Measurements from ENCODE around the gene ASIC2.

Gene ASIC2

DNA sequence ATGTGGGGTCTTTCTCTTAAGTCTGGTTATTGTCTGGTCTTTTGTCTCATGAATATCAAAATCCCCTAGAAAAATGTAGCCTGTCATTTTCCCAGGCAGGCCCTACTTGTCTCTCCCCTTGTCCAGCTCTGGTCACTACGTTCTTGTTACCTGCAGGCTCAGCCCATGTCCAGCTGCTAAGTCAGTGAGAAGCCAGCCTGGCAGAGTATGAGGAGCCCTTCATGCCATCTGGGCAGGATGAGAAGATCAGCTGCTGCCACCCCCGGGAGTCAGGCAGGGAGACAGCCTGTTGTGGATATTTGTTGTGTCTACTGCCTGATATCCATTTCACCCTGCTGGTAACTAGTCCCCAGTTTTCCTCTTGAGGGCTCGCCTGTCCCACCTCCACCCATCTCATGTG is 88.9 kb downstream of the ASIC2 start:
- H3K27me3 ChIP-seq (ENCODE audit: control insufficient read depth, insufficient read depth, low read length) = peaks cover 24% of the 10 kb centered on the region
- no peaks in the 10 kb centered on the region for H3K9me3 ChIP-seq (ENCODE audit: control insufficient read depth, insufficient read depth, low read depth, low read length)
- no peaks in the 10 kb centered on the region for H3K36me3 ChIP-seq (ENCODE audit: control insufficient read depth, insufficient read depth, low read length)
- no peaks in the 10 kb centered on the region for H3K4me1 ChIP-seq (ENCODE audit: control insufficient read depth, insufficient read depth, low read length)
- H3K27ac ChIP-seq (ENCODE audit: low read depth, low read length) = no peak overlapping the region
- H3K9ac ChIP-seq (ENCODE audit: low read length) = no peak overlapping the region
- H3K4me3 ChIP-seq (ENCODE audit: low read depth, low read length) = no peak overlapping the region

DNA sequence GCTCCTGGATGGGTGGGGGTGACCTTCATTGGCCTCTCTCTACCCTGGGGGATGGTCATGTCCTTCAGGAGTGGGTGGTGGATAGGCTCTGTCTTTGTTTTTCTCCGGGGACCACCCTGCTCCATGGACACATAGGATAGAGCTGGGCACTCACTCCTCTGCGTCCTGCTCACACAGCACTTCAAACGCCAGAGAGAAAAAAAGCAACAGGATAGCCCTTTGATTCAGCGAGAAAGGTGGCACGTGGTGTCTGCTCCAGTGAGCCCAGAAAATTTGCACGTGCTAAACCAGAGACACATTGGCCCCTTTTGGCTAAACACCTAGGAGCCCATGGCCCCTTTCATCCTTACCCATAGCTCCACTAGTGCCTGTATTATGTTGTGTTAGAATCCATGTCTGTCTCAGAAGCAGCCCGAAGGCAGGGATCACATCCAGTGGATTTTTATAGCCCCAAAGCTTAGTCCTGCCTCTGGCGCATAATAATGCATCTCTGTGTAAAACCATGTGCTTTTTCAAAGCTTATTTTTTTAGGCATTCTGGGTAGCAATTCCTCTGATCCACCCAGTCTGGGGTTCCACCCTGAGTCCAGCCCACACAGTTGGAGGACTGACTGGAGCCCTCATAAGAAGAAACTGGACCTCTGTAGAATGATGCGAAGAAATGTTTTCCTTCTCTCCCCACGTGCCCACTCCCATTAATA is 90.1 kb downstream of the ASIC2 start:
- Histone ChIP-seq H3K4me3 (ENCODE audit: low read depth, low read length) (no peak overlapping the region), H3K9me3 (ENCODE audit: control insufficient read depth, insufficient read depth, low read depth, low read length) (no peaks in the 10 kb centered on the region), H3K4me1 (ENCODE audit: control insufficient read depth, insufficient read depth, low read length) (no peaks in the 10 kb centered on the region), H3K36me3 (ENCODE audit: control insufficient read depth, insufficient read depth, low read length) (no peaks in the 10 kb centered on the region), H3K27me3 (ENCODE audit: control insufficient read depth, insufficient read depth, low read length) (peaks cover 32% of the 10 kb centered on the region), H3K9ac (ENCODE audit: low read length) (no peak overlapping the region), H3K27ac (ENCODE audit: low read depth, low read length) (no peak overlapping the region)

DNA sequence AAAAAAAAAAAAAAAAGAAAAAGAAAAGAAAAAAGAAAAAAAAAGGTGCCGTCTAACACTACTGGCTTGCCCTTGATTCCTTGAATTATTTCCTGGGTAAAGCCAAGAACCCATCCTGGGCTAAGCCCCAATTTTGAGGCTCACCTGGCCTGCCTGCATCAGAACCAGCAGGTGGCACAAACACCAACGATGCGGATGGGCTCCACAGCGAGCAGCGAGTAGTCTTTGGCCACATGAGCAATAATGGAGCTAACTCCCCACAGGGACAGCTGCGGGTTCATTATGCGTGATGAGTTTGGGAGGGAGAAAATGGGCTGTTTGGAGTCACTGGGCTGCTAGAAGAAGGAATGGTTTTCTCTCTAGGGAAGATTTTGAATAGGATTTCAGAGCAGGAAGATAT is 91.1 kb downstream of the ASIC2 start:
- no peaks in the 10 kb centered on the region for H3K9me3 ChIP-seq (ENCODE audit: control insufficient read depth, insufficient read depth, low read depth, low read length)
- H3K9ac ChIP-seq (ENCODE audit: low read length) = no peak overlapping the region
- no peaks in the 10 kb centered on the region for H3K36me3 ChIP-seq (ENCODE audit: control insufficient read depth, insufficient read depth, low read length)
- H3K27ac ChIP-seq (ENCODE audit: low read depth, low read length) = no peak overlapping the region
- H3K4me3 ChIP-seq (ENCODE audit: low read depth, low read length) = no peak overlapping the region
- H3K4me1 ChIP-seq (ENCODE audit: control insufficient read depth, insufficient read depth, low read length) = no peaks in the 10 kb centered on the region
- H3K27me3 ChIP-seq (ENCODE audit: control insufficient read depth, insufficient read depth, low read length) = peaks cover 40% of the 10 kb centered on the region

DNA sequence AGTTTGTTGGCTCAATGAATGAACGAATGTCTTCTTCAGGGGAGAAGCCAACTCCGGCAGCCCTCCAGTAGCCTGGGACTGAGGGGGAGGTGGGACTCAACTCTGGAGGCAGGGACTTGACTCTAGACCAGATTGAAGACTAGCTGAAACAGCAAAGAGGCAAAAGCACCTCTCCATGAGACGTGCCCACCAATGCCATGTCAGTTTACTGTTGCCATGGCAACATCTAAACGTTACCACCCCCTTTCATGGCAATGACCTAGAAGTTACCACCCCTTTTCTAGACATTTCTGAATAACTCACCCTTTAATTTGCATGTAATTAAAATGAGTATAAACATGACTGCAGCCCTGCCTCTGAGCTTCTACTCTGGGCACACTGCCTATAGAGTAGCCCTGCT is 91.8 kb downstream of the ASIC2 start:
- Histone ChIP-seq H3K4me1 (ENCODE audit: control insufficient read depth, insufficient read depth, low read length) (no peaks in the 10 kb centered on the region), H3K27ac (ENCODE audit: low read depth, low read length) (no peak overlapping the region), H3K9ac (ENCODE audit: low read length) (no peak overlapping the region), H3K27me3 (ENCODE audit: control insufficient read depth, insufficient read depth, low read length) (peaks cover 47% of the 10 kb centered on the region), H3K36me3 (ENCODE audit: control insufficient read depth, insufficient read depth, low read length) (no peaks in the 10 kb centered on the region), H3K9me3 (ENCODE audit: control insufficient read depth, insufficient read depth, low read depth, low read length) (no peaks in the 10 kb centered on the region), H3K4me3 (ENCODE audit: low read depth, low read length) (no peak overlapping the region)

DNA sequence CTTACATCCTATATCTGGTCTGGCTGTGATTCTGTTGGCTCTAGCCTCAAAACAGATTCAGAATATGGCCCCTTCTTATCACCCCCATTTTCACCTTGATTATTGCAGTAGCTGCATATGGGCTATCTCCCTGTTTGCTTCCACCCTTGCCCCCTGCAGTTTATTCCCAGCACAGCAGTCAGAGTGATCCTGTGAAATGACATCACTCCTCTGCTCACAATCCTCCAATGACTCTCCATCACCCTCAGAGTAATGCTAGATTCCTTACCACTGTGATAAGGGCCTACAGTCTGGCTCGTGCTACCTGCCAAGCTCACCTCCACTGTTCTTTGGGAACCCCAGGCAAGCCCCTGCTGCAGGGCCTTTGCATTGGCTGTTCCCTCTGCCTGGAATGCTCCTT is 92.5 kb downstream of the ASIC2 start:
- Histone ChIP-seq H3K27ac (ENCODE audit: low read depth, low read length) (no peak overlapping the region), H3K9ac (ENCODE audit: low read length) (no peak overlapping the region), H3K9me3 (ENCODE audit: control insufficient read depth, insufficient read depth, low read depth, low read length) (no peaks in the 10 kb centered on the region), H3K27me3 (ENCODE audit: control insufficient read depth, insufficient read depth, low read length) (peaks cover 54% of the 10 kb centered on the region), H3K36me3 (ENCODE audit: control insufficient read depth, insufficient read depth, low read length) (no peaks in the 10 kb centered on the region), H3K4me1 (ENCODE audit: control insufficient read depth, insufficient read depth, low read length) (no peaks in the 10 kb centered on the region), H3K4me3 (ENCODE audit: low read depth, low read length) (no peak overlapping the region)

DNA sequence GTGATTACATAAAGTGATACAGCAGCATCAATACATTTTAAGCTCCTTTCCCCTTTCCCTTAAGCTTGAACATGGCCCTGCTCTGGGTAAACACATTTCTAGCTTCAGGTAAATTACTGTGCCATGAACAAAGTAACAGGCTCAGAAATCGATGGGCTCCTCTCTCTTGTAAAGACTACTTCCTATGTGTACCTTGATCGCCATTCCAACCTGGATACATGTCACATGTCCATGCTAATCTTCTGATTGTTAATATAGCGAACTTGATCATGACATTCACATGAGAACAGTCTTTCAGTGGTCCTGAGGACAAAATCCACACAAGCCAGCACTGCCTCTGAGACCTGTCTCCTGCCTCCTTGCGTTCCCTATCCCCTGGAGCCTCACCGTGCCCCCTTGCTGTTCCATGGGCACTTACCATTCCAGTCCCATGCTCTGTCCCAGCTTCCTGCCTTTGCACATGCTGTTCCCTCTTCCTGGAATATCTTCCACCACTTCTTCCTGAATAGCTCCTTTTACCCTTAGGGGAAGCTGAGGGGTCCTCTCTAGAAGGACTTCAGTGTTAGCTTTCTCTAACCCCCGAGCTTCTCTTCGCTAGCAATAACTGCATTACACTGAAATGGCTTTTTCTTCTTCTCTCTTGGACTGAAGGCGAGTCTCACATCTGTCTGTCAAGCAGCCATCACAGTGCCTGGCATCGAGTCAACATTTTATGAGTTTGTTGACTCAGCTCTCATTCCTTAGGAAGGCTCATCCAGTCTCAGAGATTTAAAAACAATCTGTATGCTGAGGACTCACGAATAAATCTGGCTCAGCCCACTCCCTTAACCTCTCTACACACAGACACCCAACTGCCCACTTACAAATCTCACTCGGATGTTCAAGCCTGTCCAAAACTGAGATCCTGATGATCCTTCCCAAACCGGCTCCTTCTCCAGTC is 93.3 kb downstream of the ASIC2 start:
- Histone ChIP-seq H3K9ac (ENCODE audit: low read length) (no peak overlapping the region), H3K27me3 (ENCODE audit: control insufficient read depth, insufficient read depth, low read length) (peaks cover 62% of the 10 kb centered on the region), H3K9me3 (ENCODE audit: control insufficient read depth, insufficient read depth, low read depth, low read length) (no peaks in the 10 kb centered on the region), H3K4me3 (ENCODE audit: low read depth, low read length) (no peak overlapping the region), H3K36me3 (ENCODE audit: control insufficient read depth, insufficient read depth, low read length) (no peaks in the 10 kb centered on the region), H3K27ac (ENCODE audit: low read depth, low read length) (no peak overlapping the region), H3K4me1 (ENCODE audit: control insufficient read depth, insufficient read depth, low read length) (no peaks in the 10 kb centered on the region)

DNA sequence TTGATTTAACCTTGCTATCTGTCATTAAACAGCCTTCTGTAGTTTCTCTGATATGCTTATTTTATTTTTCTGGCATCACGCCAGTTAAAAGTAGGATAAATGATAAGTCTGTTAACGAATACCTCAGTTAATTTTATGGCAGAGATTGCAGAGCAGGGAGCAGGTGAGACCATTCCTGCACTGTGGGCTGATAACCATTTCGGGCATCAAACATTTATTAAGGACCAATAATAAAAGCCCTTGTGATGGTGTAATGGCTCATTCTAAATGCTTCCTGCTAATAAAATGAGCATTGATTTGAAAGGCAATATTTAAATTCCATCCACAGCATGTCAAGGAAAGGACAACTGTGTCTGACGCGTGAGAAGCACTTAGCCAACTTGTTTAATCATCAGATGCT is 94.1 kb downstream of the ASIC2 start:
- Histone ChIP-seq H3K36me3 (ENCODE audit: control insufficient read depth, insufficient read depth, low read length) (no peaks in the 10 kb centered on the region), H3K9me3 (ENCODE audit: control insufficient read depth, insufficient read depth, low read depth, low read length) (no peaks in the 10 kb centered on the region), H3K4me1 (ENCODE audit: control insufficient read depth, insufficient read depth, low read length) (peaks cover under 1% of the 10 kb centered on the region; the same call in 1 of the 2 replicates), H3K27ac (ENCODE audit: low read depth, low read length) (no peak overlapping the region), H3K9ac (ENCODE audit: low read length) (no peak overlapping the region), H3K4me3 (ENCODE audit: low read depth, low read length) (no peak overlapping the region), H3K27me3 (ENCODE audit: control insufficient read depth, insufficient read depth, low read length) (peaks cover 70% of the 10 kb centered on the region)

DNA sequence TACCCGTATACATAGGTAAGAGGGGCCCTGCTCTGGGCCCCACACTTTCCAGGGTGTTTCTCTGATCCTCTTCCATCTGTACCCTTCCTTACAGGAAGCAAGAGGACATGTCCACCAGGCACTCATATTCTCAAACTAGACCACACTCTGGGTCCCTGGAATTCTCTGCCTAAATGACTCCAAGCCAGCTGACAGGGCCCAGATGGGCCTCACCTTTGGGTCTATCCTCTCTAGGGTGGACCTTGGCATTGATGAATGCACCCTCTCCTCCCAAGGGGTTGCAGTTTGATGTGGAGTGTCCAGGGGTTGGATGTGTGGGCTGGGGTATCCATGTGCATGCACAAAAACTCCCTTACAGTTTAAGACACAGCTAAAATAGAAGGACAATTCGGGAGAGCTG is 95.8 kb downstream of the ASIC2 start:
- Histone ChIP-seq H3K27me3 (ENCODE audit: control insufficient read depth, insufficient read depth, low read length) (peaks cover 74% of the 10 kb centered on the region), H3K4me3 (ENCODE audit: low read depth, low read length) (no peak overlapping the region), H3K9me3 (ENCODE audit: control insufficient read depth, insufficient read depth, low read depth, low read length) (no peaks in the 10 kb centered on the region), H3K4me1 (ENCODE audit: control insufficient read depth, insufficient read depth, low read length) (peaks cover 16% of the 10 kb centered on the region), H3K36me3 (ENCODE audit: control insufficient read depth, insufficient read depth, low read length) (no peaks in the 10 kb centered on the region), H3K27ac (ENCODE audit: low read depth, low read length) (no peak overlapping the region), H3K9ac (ENCODE audit: low read length) (no peak overlapping the region)

DNA sequence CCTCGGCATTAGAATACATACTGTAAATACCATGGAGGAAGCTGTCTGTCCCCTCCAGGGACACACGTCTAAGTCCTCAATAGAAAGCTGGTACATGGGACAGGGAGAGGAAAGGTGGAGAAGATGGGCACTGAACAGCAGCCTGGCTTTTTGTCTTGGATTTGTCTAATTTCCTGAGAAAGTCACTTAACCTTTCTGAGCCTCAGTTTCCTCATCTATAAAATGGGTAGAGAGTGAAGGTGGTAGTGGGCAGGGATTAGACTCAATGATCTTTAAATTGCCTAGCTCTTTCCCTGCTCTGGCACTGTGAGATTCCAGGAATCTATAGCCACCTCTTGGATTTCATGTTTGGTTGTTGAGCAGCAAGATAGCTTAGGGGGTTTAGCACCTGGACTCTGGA is 96.2 kb downstream of the ASIC2 start:
- H3K9ac ChIP-seq (ENCODE audit: low read length) = no peak overlapping the region
- H3K4me3 ChIP-seq (ENCODE audit: low read depth, low read length) = no peak overlapping the region
- H3K4me1 ChIP-seq (ENCODE audit: control insufficient read depth, insufficient read depth, low read length) = peaks cover 17% of the 10 kb centered on the region
- no peaks in the 10 kb centered on the region for H3K36me3 ChIP-seq (ENCODE audit: control insufficient read depth, insufficient read depth, low read length)
- H3K27me3 ChIP-seq (ENCODE audit: control insufficient read depth, insufficient read depth, low read length) = peaks cover 79% of the 10 kb centered on the region
- no peaks in the 10 kb centered on the region for H3K9me3 ChIP-seq (ENCODE audit: control insufficient read depth, insufficient read depth, low read depth, low read length)
- no peak overlapping the region for H3K27ac ChIP-seq (ENCODE audit: low read depth, low read length)

DNA sequence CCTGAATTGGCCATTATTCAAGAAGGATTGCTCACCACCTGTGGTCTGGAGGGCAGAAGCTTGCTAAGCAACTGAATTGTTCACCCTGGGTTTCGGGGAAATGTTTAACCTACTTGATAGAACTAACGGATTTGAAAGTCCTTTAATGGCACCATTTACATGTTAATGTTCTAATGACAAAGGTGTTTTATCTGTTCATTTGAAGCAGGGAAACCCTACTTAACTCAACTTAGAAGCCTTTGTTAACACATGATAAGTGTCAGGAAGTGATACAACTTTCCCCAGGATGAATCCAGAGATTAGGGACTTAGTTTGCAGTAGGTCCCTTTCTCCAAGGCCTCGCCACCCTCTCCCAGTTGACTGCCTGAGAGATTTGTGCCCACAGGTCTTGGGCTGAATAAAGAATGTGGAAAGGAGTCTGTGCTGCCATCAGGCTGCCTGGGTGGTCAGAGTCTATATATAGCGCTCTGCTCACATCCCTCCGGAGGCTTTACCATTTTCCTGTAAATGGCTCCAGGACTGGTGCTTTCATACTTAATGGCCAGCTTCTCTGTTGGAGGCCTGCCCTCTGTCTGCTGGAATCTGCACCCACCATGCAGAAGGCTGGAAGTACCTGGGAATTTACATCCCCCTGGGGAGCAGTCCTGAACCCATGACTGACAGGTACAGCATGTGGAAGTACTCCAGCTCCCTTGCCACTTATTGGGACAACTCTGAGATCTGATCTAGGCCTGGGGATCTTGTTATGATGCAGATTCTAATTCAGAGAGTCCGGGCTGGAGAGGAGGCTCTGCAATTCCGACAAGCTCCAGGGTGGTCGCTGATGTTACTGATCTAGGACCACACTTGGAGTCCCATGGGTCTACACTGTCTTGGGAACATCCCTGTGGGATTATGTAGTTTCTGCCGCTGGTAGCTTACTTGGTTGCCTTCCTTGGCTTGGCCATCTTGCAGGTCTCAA is 99.9 kb downstream of the ASIC2 start:
- H3K36me3 ChIP-seq (ENCODE audit: control insufficient read depth, insufficient read depth, low read length) = no peaks in the 10 kb centered on the region
- H3K9me3 ChIP-seq (ENCODE audit: control insufficient read depth, insufficient read depth, low read depth, low read length) = no peaks in the 10 kb centered on the region
- no peak overlapping the region for H3K27ac ChIP-seq (ENCODE audit: low read depth, low read length)
- H3K9ac ChIP-seq (ENCODE audit: low read length) = no peak overlapping the region
- H3K4me1 ChIP-seq (ENCODE audit: control insufficient read depth, insufficient read depth, low read length) = peaks cover 17% of the 10 kb centered on the region
- H3K4me3 ChIP-seq (ENCODE audit: low read depth, low read length) = peak overlapping the region; percentile 3; the same call in 1 of the 2 replicates
- peaks cover 88% of the 10 kb centered on the region for H3K27me3 ChIP-seq (ENCODE audit: control insufficient read depth, insufficient read depth, low read length)
